Breast epithelium (tissue), 3 donors: Measurements from ENCODE around the gene MTRF1L.

ENCODE experiments used
- POLR2A ChIP-seq: fragments of 450-650 bp; IDR thresholded peaks from one replicate; pipeline ENCODE4 v1.6.1; 2016; ENCODE audit warnings: antibody characterized with exemption, mild to moderate bottlenecking, moderate library complexity
- TF ChIP-seq, protein P1 (sequence below), 3 donors: fragments of 450-650 bp; IDR thresholded peaks; one replicate each; pipeline ENCODE4 v1.5.1; 2016 to 2017; ENCODE audit warnings: antibody characterized with exemption in 3 of 3, mild to moderate bottlenecking in 3 of 3, moderate library complexity in 3 of 3

GRCh38 chr6:152952866-152953509, 49.5 kb downstream of the MTRF1L start:
- TF ChIP-seq, protein P1, sequence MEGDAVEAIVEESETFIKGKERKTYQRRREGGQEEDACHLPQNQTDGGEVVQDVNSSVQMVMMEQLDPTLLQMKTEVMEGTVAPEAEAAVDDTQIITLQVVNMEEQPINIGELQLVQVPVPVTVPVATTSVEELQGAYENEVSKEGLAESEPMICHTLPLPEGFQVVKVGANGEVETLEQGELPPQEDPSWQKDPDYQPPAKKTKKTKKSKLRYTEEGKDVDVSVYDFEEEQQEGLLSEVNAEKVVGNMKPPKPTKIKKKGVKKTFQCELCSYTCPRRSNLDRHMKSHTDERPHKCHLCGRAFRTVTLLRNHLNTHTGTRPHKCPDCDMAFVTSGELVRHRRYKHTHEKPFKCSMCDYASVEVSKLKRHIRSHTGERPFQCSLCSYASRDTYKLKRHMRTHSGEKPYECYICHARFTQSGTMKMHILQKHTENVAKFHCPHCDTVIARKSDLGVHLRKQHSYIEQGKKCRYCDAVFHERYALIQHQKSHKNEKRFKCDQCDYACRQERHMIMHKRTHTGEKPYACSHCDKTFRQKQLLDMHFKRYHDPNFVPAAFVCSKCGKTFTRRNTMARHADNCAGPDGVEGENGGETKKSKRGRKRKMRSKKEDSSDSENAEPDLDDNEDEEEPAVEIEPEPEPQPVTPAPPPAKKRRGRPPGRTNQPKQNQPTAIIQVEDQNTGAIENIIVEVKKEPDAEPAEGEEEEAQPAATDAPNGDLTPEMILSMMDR (IDR thresholded peaks at IDR 0.05) = peak in 1 of 3 donors; percentile 41
- no peak for TF ChIP-seq POLR2A
